GM19238 (cell line): Measurements from ENCODE around the gene TSR3.

Source experiments
- DNase-seq: peaks from one replicate; pipeline ENCODE4 v3.0.0; 2011; ENCODE audit warnings: low spot score; ENCODE audit not compliant: insufficient read length

The TSR3 gene

GRCh38 chr16:1325673-1326371, 25.9 kb downstream of the TSR3 start:
- DNase-seq, result no peak

DNA sequence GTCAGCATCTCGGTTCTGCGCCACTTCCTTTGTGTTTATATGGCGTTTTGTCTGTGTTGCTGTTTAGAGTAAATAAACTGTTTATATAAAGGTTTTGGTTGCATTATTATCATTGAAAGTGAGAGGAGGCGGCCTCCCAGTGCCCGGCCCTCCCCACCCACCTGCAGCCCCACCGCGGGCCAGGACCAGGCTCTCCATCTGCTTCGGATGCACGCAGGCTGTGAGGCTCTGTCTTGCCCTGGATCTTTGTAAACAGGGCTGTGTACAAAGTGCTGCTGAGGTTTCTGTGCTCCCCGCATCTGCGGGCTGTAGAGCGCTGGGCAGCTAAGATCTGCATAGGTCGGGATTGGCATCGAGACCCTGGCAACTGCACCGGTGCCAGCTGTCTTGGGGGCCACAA, 26.4 kb downstream of the TSR3 start:
- DNase-seq, result no peak

- DNase-seq, result no peak
Observed at GRCh38 chr16:1324286-1324826, 27.3 kb downstream of the TSR3 start.

- DNase-seq, result no peak
Observed at GRCh38 chr16:1323296-1324239, 28.1 kb downstream of the TSR3 start.

- DNase-seq, result no peak
Observed at GRCh38 chr16:1322407-1322806, 29.3 kb downstream of the TSR3 start.

GRCh38 chr16:1320658-1321240, 30.9 kb downstream of the TSR3 start:
- DNase-seq, result no peak

- no peak for DNase-seq
Observed at GRCh38 chr16:1320097-1320496, 31.6 kb downstream of the TSR3 start.

DNA sequence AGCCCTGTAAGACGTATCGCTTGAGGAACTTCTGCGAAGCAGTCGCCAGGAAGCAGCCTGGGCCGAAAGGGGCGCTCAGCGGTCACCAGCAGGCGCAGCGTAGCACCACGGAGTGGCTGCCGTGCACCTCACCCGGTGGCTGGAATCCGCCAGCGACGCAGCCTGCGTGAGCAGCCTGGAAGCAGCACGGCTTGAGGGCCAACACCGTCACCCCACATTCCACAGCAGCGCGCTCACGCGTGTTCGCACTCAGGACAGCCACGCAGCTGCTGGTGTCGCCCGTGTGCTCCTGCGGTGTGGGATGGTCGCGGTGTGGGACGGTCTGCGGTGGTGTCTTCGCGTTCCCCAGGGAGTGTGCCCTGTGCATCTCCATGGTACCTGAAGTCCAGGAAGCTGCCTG, 32.6 kb downstream of the TSR3 start:
- DNase-seq, result no peak

- DNase-seq, result no peak
Observed at GRCh38 chr16:1318268-1318545, 33.5 kb downstream of the TSR3 start.

DNA sequence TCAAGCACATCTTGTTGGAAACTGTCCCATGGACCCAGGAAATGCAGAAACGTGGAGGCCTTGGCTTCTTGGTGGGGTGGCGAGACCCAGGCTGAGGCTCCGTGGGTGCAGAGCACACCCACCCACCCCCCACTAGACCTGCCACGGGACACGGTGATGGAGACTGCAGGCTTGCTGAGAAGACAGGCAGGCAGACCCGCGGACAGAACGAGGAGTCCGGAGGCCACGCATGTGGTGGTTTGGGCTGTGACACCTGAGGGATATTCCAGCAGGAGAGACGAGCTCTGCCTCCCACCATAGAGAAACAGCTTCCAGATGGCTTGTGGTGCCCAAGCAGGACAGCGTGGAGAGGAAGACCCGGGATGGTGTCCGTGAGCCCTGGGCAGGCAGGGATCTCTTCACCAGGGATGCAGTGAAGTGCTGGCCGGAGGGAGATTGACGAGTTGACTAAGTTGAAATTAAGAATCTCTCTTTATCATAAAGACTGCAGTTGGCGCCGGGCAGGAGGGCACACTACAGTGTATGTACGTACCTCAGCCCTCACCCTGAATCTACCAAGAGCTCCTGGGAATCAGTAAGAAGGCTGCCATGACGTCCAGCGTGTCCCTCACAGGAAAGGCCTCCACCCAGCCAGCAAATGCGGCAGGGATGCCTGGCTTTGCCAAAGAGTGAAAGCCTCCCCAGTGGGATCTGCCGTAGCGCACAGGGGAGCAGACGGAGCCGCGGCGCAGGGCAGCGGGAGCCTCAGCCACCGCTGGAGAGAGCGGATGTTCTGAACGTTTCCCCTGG, 34.0 kb downstream of the TSR3 start:
- no peak for DNase-seq

GRCh38 chr16:1316033-1316405, 35.7 kb downstream of the TSR3 start:
- no peak for DNase-seq

DNA sequence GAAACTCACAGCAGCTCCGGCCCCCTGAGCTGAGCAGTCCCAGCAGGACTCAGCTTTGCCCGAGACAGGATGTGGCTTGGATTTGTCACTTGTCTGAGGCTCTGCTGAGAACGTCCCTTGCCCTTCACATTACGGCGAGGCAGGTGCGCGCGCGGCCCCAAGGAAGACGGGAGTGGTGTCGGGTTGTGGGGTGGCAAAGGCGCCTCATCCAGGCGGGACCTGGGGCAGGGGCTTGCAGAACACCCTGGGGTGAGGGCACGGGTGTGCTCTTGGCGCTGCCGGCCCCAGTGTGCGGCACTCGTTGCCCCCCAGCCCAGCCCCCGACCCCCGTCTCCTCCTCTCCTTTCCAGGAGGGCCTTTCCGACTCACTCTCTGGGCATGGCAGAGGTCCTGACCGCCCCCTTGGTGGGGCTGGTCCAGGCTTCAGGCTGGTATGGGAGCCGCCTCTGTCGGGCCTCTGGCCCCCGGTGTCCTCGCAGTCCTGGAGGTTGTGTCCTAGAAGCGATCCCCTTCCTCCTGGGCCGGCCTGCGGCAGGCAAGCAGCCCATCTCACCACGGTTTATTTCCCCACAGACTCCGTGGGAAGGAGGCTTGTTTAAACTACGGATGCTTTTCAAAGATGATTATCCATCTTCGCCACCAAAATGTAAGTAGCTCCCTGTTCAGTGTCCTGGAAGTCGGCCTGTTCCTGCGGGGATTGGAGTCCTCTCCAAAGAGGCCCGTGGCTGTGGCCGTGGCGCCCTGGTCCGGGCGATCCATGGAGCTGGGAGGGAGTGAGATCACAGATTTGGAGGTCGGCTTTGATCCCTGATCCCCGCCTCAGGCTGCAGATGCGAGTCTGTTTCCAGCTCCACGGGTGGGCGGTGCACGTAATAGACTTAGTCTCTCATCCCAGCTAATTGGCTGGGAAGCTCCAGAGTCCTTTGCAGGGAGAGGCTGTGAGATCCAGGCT, 36.3 kb downstream of the TSR3 start:
- no peak for DNase-seq

DNA sequence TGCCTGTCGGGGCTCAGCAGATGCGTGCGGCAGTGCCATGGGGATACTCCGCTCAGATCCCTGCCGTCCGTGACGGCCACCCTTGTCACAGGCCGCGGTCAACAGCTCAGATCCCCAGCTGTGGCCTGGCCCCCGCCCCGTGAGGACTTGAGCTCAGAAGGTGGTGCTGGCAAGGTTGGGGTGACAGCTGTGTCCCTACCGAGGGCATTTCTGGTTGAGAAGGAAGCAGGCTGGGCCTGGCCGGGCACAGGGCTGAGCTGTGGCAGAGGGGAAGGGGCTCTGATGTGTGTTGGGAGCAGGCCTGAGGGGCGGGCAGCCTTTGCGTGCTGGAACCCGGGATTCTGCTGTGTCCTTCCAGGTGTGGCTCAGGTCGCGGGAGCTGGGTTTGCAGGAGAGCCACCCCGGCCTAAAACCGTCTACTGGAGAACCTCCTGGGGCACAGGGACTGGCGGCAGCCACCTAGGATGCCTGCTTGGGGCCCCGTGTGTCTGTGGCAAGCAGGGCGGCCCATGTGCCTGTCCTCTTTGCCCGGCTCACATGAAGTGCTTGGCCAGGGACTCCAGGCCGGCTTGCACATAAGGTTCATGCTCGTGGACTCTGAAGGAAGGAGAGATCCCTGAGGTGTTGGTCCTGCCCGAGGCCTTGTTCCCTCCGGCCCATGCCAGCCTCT, 37.1 kb downstream of the TSR3 start:
- DNase-seq, result no peak

- no peak for DNase-seq
Observed at GRCh38 chr16:1313721-1314369, 37.8 kb downstream of the TSR3 start.

GRCh38 chr16:1312903-1313302, 38.8 kb downstream of the TSR3 start:
- DNase-seq, result no peak

GRCh38 chr16:1312467-1312816, 39.2 kb downstream of the TSR3 start:
- no peak for DNase-seq

- DNase-seq, result no peak
Observed at GRCh38 chr16:1311738-1312466, 39.8 kb downstream of the TSR3 start.

DNA sequence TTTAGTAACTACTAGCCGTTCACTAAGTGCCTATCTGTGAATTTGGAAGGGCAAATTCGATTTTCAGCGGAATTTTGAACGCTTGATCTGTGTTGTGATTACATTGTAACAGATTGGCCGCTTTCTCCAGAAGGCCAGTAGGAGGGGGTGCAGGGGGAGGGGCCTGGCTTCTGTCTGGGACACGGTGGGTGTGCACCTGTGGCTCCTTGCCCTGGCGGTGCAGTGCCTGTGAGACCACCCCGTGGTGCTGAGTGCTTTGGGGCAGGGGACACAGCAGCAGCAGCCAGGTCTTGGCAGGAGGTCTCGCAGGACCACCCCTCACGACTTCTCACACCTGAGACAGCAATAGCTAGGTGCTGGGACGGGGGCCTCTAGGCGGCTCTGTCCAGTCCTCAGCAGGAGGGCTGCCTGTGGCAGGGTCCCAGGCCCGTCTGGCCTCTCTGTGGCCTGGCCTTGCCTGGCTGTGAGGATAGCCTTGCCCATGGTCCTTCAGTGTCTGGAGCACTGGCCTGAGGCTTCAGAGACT, 40.4 kb downstream of the TSR3 start:
- no peak for DNase-seq

DNA sequence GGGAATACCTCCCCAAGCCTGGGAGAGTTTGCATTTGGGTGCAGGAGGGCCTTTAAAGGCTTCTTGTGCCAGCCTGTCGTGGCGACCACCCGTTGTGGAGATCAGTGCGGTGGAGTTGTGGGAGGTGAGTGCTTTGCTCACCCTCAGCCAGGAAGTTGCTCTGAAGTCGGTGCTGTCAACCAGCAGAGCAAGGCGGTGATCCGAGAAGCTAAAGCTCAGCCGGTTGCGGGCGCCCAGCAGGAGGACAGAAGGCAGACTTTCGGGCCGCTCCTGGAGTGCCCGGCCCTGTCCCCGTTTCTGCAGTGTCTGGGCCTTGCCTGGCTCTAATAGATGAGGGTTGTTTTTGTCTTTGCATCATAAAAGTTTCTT, 40.9 kb downstream of the TSR3 start:
- DNase-seq, result peak; percentile 66
